Measurements from ENCODE around the gene ZDHHC14. TPM values are rescaled to one million over a fixed set of nuclear protein-coding genes. Genes with fewer than 3 reads are reported as not detected.
A peak's percentile ranks its signal among the peaks of the same experiment; 100 is the strongest.
"Not testable (repeated sequence)": the region's sequence is repeated elsewhere in the genome, so short reads cannot be mapped to it uniquely, and the experiment has no call there.

The ZDHHC14 gene
- total and polyA plus RNA-seq, 2 experiments from 2014 or later = 7.5 to 10.1 TPM

GRCh38 chr6:157402996-157403685 is 22.2 kb downstream of the ZDHHC14 start:
- no peak overlapping the region for H3K4me3 ChIP-seq
- no peak for TF ChIP-seq CTCF (IDR thresholded peaks at IDR 0.05; ENCODE audit: low read depth, low read length)
- no peaks in the 10 kb centered on the region for H3K27me3 ChIP-seq
- H3K4me1 ChIP-seq (ENCODE audit: low read depth) = peaks cover 15% of the 10 kb centered on the region
- H3K36me3 ChIP-seq = no peaks in the 10 kb centered on the region
- no peaks in the 10 kb centered on the region for H3K9me3 ChIP-seq (ENCODE audit: low read depth)
- no peak overlapping the region for H3K27ac ChIP-seq
- DNase-seq (ENCODE audit: low read depth in 1 of 2, low spot score in 1 of 2) = no peak

GRCh38 chr6:157403686-157404051 is 22.7 kb downstream of the ZDHHC14 start:
- H3K27ac ChIP-seq = no peak overlapping the region
- H3K27me3 ChIP-seq = no peaks in the 10 kb centered on the region
- H3K4me3 ChIP-seq = no peak overlapping the region
- no peak for TF ChIP-seq CTCF (IDR thresholded peaks at IDR 0.05; ENCODE audit: low read depth, low read length)
- no peak for DNase-seq (ENCODE audit: low read depth in 1 of 2, low spot score in 1 of 2)
- no peaks in the 10 kb centered on the region for H3K9me3 ChIP-seq (ENCODE audit: low read depth)
- H3K36me3 ChIP-seq = no peaks in the 10 kb centered on the region
- H3K4me1 ChIP-seq (ENCODE audit: low read depth) = peaks cover 15% of the 10 kb centered on the region

- TF ChIP-seq CTCF (IDR thresholded peaks at IDR 0.05; ENCODE audit: low read depth, low read length) = no peak
- H3K4me3 ChIP-seq = no peak overlapping the region
- H3K4me1 ChIP-seq (ENCODE audit: low read depth) = peaks cover 15% of the 10 kb centered on the region
- H3K9me3 ChIP-seq (ENCODE audit: low read depth) = no peaks in the 10 kb centered on the region
- no peak overlapping the region for H3K27ac ChIP-seq
- H3K36me3 ChIP-seq = no peaks in the 10 kb centered on the region
- peak in 1 of 2 donors; percentile 70 for DNase-seq (ENCODE audit: low read depth in 1 of 2, low spot score in 1 of 2)
- no peaks in the 10 kb centered on the region for H3K27me3 ChIP-seq
These were observed 25.0 kb downstream of the ZDHHC14 start for GRCh38 chr6:157405986-157406385.

- Histone ChIP-seq H3K27me3 (no peaks in the 10 kb centered on the region), H3K4me1 (ENCODE audit: low read depth) (peaks cover 15% of the 10 kb centered on the region), H3K36me3 (no peaks in the 10 kb centered on the region), H3K27ac (no peak overlapping the region), H3K4me3 (no peak overlapping the region), H3K9me3 (ENCODE audit: low read depth) (no peaks in the 10 kb centered on the region)
- DNase-seq (ENCODE audit: low read depth in 1 of 2, low spot score in 1 of 2) = no peak
- TF ChIP-seq CTCF (IDR thresholded peaks at IDR 0.05; ENCODE audit: low read depth, low read length) = no peak
These were observed 25.7 kb downstream of the ZDHHC14 start for GRCh38 chr6:157406661-157407060.

DNA sequence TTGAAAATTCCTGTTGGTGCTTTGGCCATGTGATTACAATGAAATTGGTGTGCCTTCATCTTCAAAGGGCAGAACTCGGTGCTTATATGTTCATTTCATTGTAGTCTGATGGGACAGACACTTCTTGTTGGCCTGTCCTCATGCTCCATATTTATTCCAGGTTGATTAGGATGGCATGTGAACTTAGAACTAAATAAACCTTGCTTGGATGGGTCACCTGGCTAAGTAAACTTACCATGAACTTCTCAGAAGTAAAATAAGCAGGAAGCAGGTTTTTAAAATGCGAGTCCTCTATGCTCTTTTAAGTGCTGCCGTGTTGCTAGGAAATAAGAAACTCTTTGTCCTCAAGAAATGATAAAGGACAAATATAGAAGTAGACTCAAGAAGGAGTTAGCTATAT is 26.7 kb downstream of the ZDHHC14 start:
- Histone ChIP-seq H3K4me3 (no peak overlapping the region), H3K27me3 (no peaks in the 10 kb centered on the region), H3K27ac (no peak overlapping the region), H3K4me1 (ENCODE audit: low read depth) (peaks cover 15% of the 10 kb centered on the region), H3K36me3 (no peaks in the 10 kb centered on the region), H3K9me3 (ENCODE audit: low read depth) (no peaks in the 10 kb centered on the region)
- TF ChIP-seq CTCF (IDR thresholded peaks at IDR 0.05; ENCODE audit: low read depth, low read length) = no peak
- no peak for DNase-seq (ENCODE audit: low read depth in 1 of 2, low spot score in 1 of 2)

GRCh38 chr6:157408427-157408826 is 27.4 kb downstream of the ZDHHC14 start:
- H3K4me1 ChIP-seq (ENCODE audit: low read depth) = peaks cover 15% of the 10 kb centered on the region
- not testable (repeated sequence) for H3K36me3 ChIP-seq; DNase-seq (ENCODE audit: low read depth in 1 of 2, low spot score in 1 of 2); H3K4me3 ChIP-seq; H3K9me3 ChIP-seq (ENCODE audit: low read depth); H3K27me3 ChIP-seq; H3K27ac ChIP-seq
